Measurements from ENCODE around the gene TSSK2. TPM values are rescaled to one million over a fixed set of nuclear protein-coding genes. Genes with fewer than 3 reads are reported as not detected.
"Not testable (repeated sequence)": the region's sequence is repeated elsewhere in the genome, so short reads cannot be mapped to it uniquely, and the experiment has no call there.

The TSSK2 gene
- under 1 TPM in 2 of 12 donors, not detected in 10; 0.11 to 0.46 TPM for polyA plus RNA-seq (ENCODE audit: insufficient read length in 12 of 12)
- long read RNA-seq, donor 1, partial matches to known transcripts, result 0 of 2 reads
- long read RNA-seq, donor 1, other reads (novel, unspliced or antisense), result 0 of 2 reads
- long read RNA-seq, donor 2, partial matches to known transcripts, result 0 of 1 reads
- long read RNA-seq, donor 2, other reads (novel, unspliced or antisense), result 0 of 1 reads
- long read RNA-seq, donor 3, partial matches to known transcripts, result 0 of 2 reads
- long read RNA-seq, donor 3, other reads (novel, unspliced or antisense), result 0 of 2 reads
- long read RNA-seq, donor 4, partial matches to known transcripts, result 0 of 1 reads
- long read RNA-seq, donor 4, other reads (novel, unspliced or antisense), result 0 of 1 reads
- long read RNA-seq, donor 5, partial matches to known transcripts, result 0 of 4 reads
- long read RNA-seq, donor 5, other reads (novel, unspliced or antisense), result 0 of 4 reads
- long read RNA-seq, donor 6, result 0 reads
- long read RNA-seq, donor 7, partial matches to known transcripts, result 0 of 1 reads
- long read RNA-seq, donor 7, other reads (novel, unspliced or antisense), result 0 of 1 reads
- long read RNA-seq, donor 8, partial matches to known transcripts, result 8 of 11 reads
- long read RNA-seq, donor 8, other reads (novel, unspliced or antisense), result 0 of 11 reads
- long read RNA-seq, donor 9, partial matches to known transcripts, result 0 of 1 reads
- long read RNA-seq, donor 9, other reads (novel, unspliced or antisense), result 0 of 1 reads
- long read RNA-seq, donor 10, partial matches to known transcripts, result 0 of 14 reads
- long read RNA-seq, donor 10, other reads (novel, unspliced or antisense), result 11 of 14 reads
- long read RNA-seq, donor 11, partial matches to known transcripts, result 0 of 11 reads
- long read RNA-seq, donor 11, other reads (novel, unspliced or antisense), result 8 of 11 reads

DNA sequence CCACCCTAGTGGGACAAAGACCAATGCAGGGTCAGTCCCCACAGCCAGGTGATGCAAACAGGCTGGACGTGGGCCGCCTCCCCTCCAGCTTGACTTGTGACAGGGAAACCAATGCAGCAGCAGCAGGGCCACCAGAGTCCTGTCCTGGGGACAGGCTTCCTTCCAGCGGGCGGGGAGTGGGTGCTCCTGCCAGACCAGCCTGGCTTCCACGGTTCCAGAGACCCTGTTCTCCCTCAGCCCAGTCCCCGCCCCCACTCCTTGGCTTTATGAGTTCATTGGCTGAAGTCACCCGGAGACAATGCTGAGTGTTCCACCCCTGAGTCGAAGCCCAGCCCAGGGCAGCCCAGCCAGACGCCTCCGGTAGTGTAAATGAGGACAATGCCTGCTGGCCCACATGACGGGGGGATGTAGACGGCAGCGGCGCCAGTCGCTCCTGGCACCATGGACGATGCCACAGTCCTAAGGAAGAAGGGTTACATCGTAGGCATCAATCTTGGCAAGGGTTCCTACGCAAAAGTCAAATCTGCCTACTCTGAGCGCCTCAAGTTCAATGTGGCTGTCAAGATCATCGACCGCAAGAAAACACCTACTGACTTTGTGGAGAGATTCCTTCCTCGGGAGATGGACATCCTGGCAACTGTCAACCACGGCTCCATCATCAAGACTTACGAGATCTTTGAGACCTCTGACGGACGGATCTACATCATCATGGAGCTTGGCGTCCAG is at the start of gene TSSK2:
Gene TSSK2, plus strand, starts transcription at position 350 of the 726 bp plus-strand sequence. Its CDS starts 92 bp downstream, at position 442.
- no peak for DNase-seq

DNA sequence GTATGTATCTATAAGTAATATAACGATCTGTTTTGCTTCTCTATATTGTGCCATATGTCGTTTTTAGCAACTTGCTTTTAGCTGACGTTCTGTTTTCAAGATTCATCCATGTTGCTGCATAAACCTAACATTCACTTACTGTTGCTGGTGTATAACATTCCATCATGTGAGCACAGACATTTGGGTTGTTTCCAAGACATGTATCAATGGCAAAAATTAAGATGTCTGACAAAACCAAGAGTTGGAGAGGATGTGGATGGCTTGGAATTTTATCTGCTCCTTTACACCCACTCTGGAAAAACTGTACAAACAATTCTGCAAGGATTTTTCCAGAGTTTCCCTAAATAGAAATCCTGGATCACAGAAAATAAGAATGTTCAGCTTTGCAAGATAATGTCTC is 49.8 kb upstream of the TSSK2 start:
- DNase-seq, result no peak

DNA sequence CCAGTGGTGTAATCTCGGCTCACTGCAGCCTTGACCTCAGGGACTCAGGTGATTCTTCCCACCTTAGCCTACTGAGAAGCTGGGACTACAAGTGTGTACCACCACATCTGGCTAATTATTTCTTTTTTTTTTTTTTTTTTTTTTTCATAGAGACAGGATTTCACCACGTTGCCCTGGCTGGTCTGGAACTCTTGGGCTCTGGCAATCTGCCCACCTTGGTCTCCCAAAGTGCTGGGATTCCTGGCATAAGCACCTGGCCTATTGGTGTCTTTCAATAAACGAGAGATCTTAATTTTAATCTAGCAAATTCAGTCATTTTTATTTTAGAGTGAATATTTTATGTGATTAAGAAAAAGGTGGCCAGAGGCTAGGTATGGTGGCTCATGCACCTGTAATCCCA is 49.0 kb upstream of the TSSK2 start:
- no peak for DNase-seq

DNA sequence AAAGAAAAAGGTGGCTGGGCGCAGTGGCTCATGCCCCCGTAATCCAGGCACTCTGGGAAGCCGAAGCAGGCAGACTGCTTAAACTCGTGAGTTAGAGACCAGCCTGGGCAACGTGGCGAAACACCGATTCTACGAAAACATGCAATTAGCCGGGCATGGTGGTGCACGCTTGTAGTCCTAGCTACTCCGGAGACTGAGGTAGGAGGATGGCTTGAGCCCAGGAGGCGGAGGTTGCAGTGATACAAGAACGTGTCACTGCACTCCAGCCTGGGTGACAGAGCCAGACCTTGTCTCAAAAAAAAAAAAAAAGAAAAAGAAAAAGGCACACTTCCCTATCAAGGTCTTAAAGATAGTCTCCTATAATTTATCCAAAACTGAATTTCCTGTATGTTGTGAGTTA is 48.3 kb upstream of the TSSK2 start:
- DNase-seq, result no peak

DNA sequence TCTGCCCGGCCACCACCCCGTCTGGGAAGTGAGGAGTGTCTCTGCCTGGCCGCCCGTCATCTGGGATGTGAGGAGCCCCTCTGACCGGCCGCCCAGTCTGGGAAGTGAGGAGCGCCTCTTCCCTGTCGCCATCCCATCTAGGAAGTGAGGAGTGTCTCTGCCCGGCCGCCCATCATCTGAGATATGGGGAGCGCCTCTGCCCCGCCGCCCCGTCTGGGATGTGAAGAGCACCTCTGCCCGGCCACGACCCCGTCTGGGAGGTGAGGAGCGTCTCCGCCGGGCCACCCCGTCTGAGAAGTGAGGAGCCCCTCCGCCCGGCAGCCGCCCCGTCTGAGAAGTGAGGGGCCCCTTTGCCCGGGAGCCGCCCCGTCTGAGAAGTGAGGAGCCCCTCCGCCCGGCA is 47.0 kb upstream of the TSSK2 start:
- DNase-seq, result not testable (repeated sequence)

- not testable (repeated sequence) for DNase-seq
These were observed 46.5 kb upstream of the TSSK2 start for GRCh38 chr22:19084586-19084985.

- DNase-seq, result no peak
These were observed 45.8 kb upstream of the TSSK2 start for GRCh38 chr22:19085233-19085718.

- no peak for DNase-seq
These were observed 44.7 kb upstream of the TSSK2 start for GRCh38 chr22:19086417-19086816.

DNA sequence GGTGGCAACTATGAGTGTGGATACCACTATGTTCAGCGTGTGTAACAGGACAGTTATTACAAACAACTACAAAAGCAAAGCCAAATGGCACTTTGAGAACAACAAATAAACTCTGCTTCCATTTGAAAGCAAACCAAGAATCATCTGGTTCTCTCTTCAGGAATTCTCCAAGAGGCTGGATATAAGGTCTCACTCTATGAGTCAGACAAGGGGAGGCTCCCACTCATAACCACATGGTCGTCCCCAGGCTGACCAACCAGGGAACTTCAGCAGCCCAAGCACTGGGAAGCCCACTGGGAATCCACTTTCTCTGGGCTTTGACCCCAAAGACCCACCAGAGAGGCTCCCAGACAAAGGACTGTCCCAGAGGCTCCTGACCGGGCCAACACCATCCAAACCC is 44.2 kb upstream of the TSSK2 start:
- DNase-seq, result no peak

DNA sequence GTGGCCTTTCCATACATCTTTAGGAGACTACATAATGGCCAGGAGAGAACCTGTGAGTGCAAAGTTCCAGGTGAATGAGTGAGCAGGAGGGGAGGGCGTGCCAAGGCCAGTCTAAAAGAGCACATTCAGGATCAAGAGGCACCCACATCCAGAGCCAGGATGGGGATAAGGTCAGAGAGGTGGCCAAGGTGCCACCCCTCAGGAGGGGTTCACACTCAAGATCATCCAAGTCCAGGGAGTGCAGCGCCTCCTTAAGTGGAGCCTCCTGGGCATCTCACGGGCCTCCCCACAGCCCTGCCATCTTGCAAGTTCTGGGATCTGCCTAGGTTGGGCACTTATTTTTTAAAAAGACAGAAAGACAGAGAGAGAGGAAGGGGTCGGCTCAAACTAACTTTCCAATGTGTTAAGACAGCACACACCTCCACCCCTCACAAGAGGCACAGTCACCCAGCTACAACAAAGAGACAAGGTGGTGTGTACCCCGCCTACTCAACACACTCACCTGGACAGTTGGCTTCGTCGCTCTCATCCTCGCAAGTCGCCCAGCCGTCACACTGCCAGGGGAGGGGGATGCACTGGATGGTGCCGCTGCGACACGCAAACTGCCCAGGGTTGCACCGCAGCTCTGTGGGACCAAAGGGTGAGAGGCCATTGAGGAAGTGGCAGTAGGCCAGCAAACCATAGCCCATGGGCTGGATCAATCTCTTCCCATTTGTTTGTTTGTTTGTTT is 42.1 kb upstream of the TSSK2 start:
- no peak for DNase-seq

- no peak for DNase-seq
These were observed 40.9 kb upstream of the TSSK2 start for GRCh38 chr22:19090183-19090582.

DNA sequence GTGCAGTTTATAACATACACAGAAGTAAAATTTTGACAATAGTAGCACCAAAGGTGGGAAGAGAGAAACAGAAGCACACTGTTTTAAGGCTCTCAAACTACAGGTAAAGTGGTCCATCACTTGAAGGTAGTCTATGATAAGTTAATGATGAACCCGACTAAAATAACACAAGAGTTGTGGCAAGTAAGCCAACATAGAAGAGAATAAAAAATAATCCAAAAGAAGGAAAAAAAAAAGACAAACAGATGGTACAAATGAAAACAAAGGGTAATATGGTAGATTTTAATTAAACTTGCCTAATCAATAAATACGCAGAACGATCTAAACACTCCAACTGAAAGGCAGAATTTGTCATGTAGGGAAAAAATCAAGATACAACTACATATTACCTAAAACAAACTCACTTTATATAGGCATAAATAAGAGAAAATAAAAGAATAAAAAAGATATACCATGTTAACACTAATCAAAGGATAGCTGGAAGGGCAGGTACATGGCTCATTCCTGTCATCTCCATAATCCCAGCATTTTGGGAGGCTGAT is 40.5 kb upstream of the TSSK2 start:
- DNase-seq, result no peak

DNA sequence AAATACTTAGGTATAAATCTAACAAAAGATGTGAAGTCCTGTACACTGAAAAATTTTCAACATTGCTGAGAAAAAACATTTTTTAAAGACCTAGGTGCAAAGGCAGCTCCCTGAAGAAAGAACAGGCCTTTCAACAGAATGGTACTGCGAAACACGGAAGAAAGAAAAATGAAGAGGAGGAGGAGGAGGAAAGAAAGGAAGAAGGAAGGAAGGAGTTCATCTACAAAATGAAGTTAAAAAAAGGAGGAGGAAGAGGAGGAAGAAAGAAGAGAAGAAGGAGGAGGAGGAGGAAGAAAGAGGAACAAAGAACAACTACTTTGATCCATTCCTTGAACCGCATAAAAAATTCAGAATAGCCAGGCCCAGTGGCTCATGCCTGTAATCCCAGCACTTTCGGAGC is 38.4 kb upstream of the TSSK2 start:
- no peak for DNase-seq

GRCh38 chr22:19094393-19094997 is 36.6 kb upstream of the TSSK2 start:
- DNase-seq, result no peak

DNA sequence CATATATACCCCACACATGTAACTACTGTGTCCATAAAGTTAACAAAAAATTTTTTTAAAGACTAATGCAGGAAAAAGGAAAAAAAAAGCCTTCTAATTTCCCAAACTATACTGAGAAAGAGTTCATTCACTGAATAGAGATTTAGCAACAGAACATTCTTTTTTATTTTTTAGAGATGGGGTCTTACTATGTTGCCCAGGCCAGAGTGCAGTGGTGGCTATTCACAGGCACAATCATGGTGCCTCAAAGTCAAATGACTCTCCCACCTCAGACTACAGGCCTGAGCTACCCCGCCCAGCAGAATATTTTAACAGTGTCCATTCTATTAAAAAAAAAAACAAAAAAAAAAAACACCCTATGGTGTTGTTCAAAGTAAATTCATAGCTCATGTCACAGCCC is 34.6 kb upstream of the TSSK2 start:
- DNase-seq, result no peak

DNA sequence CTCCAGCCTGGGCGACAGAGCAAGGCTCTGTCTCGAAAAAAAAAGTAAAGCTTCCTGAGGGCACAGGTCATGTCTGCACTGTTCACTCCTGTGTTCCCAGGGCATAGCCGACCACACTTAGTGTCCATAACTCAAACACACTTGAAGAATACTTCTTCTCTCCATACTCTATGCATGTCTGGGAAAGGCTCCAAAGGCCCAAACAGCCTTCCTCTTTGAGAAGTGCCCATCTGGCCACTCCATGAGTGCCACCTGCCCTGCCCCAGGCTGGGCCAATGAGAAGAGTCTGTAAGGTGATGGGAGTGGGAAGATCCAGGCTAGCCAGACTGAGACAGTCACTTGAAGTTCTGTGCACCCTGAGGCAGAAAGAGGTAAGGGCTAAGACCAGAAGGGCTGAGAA is 33.6 kb upstream of the TSSK2 start:
- DNase-seq, result no peak

- no peak for DNase-seq
These were observed 33.0 kb upstream of the TSSK2 start for GRCh38 chr22:19098157-19098556.

DNA sequence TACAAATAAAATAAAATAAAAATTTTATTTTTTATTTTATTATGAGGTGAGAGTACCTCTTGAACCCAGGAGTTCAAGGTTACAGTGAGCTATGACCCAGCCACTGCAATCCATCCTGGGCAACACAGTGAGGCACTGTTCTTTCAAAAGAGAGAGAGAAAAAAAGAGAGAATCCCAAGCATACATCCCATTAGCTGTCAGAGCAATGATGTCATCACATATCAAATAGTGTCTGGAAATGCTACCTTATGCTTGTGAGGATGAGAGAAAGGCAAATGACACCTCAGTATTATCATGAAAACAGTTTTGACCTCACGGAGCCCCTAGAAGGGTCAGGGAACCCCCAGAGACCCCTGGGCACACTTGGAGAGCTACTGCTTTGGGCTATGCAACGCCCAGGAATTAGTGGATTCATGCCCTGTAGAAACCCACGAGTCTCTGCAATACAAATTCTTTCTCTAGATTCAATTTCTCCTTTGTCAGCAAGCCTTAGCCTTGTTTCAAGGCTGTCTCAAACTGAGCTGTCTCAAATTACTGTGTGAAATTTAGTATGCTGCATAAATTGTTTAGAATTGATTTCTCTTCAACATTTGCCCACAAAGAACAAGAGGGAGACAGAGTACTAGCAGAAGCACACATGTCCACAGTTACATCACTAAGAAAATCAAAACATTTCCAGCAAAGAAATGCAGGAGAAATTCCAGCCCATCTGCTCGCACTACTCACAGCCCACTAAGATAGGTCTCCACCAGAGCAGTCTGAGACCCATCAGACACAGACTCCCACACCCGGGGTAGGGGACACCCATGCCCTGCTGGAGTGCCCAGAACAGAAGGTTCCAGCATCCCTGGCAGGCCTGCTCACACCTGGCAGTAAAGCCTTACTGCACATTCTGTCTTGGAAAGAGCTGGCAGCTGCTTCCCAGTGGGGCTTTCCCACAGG is 27.0 kb upstream of the TSSK2 start:
- no peak for DNase-seq

DNA sequence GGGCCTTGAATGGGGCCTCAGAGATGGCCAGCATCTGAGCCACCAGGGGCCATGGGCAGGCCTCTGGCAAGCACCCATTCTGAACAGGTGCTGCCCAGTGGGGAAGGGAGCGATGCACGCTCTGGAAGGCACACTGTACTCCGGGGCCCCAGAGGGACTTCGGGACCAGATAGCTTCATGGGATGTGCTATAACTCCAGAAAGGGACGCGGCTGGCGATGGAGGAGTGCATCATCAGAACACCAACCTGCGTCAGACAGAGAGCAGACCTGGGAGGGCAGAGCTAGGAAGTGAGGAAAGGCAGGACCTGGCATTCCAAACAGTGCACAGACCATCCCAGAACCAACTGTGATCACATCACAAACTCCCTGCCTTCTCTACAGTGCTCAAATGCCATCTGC is 25.7 kb upstream of the TSSK2 start:
- DNase-seq, result no peak

Data from muscle of arm (tissue), 14 donors.